ENCODE measurements around the gene TRIL. TPM values are rescaled to one million over a fixed set of nuclear protein-coding genes. Genes with fewer than 3 reads are reported as not detected.

The TRIL gene
- not detected for total RNA-seq

GRCh38 chr7:28958235-28958979 lies at the start of gene TRIL:
TRIL (minus strand) TSS chr7:28958330; CDS start chr7:28958046, 284 bp downstream.
- POLR2A ChIA-PET, result no interaction called here
- intact Hi-C loops (cut with micrococcal nuclease), result loop anchor here (5.0 to 10.0 kb wide), 2 partner anchors 134 to 606 kb away; partner anchors contain the start of gene PRR15
- Mint-ChIP-seq H3K4me1 (ENCODE audit: low read depth) (peaks cover 9% of the 10 kb centered on the region), H3K27ac (no peak within 1 kb of the TSS), H3K9me3 (no peaks in the 10 kb centered on the region), H3K4me3 (peak within 1 kb of the TSS; percentile 23), H3K36me3 (no peaks in the 10 kb centered on the region), H3K27me3 (peaks cover 50% of the 10 kb centered on the region)
- CTCF ChIA-PET, result interaction anchor here (2.2 to 6.8 kb wide), 3 partner anchors 15 to 142 kb away, joined by 9 to 96 read pairs (median 22); no protein-coding TSS in a partner anchor
- DNase-seq, result peak; percentile 12

GRCh38 chr7:29007127-29007526 lies 49.0 kb upstream of the TRIL start:
- DNase-seq, result no peak
- no peaks in the 10 kb centered on the region for H3K4me1 Mint-ChIP-seq (ENCODE audit: low read depth)
- ChIA-PET CTCF (interaction anchor here (1.1 kb wide), 1 partner anchor 95 kb away, joined by 3 read pairs; no protein-coding TSS in a partner anchor), POLR2A (no interaction called here)
- H3K9me3 Mint-ChIP-seq, result no peaks in the 10 kb centered on the region
- no peak overlapping the region for H3K4me3 Mint-ChIP-seq
- no peak overlapping the region for H3K27ac Mint-ChIP-seq
- no peaks in the 10 kb centered on the region for H3K36me3 Mint-ChIP-seq
- H3K27me3 Mint-ChIP-seq, result peaks cover 10% of the 10 kb centered on the region
- intact Hi-C loops (cut with micrococcal nuclease), result no loop called here

GRCh38 chr7:29005829-29006228 lies 47.7 kb upstream of the TRIL start:
- H3K27me3 Mint-ChIP-seq, result peaks cover 10% of the 10 kb centered on the region
- POLR2A ChIA-PET, result no interaction called here

GRCh38 chr7:29005406-29005805 lies 47.3 kb upstream of the TRIL start:
- CTCF ChIA-PET, result interaction anchor here (0.7 kb wide), 1 partner anchor 1300 kb away, joined by 3 read pairs; no protein-coding TSS in a partner anchor
- no peaks in the 10 kb centered on the region for H3K4me1 Mint-ChIP-seq (ENCODE audit: low read depth)
- intact Hi-C loops (cut with micrococcal nuclease), result no loop called here
- no peak overlapping the region for H3K27ac Mint-ChIP-seq
- H3K4me3 Mint-ChIP-seq, result no peak overlapping the region
- POLR2A ChIA-PET, result no interaction called here
- no peaks in the 10 kb centered on the region for H3K36me3 Mint-ChIP-seq
- no peak for DNase-seq
- H3K9me3 Mint-ChIP-seq, result no peaks in the 10 kb centered on the region
- peaks cover 10% of the 10 kb centered on the region for H3K27me3 Mint-ChIP-seq

More at GRCh38 chr7:29005829-29006228, 47.7 kb upstream of the TRIL start:
- H3K36me3 Mint-ChIP-seq, result no peaks in the 10 kb centered on the region
- H3K27ac Mint-ChIP-seq, result no peak overlapping the region
- H3K4me1 Mint-ChIP-seq (ENCODE audit: low read depth), result no peaks in the 10 kb centered on the region
- CTCF ChIA-PET, result interaction anchor here (0.7 kb wide), 1 partner anchor 1300 kb away, joined by 3 read pairs; no protein-coding TSS in a partner anchor
- no peaks in the 10 kb centered on the region for H3K9me3 Mint-ChIP-seq
- intact Hi-C loops (cut with micrococcal nuclease), result no loop called here
- no peak overlapping the region for H3K4me3 Mint-ChIP-seq
- DNase-seq, result no peak

GRCh38 chr7:29003703-29004102 lies 45.6 kb upstream of the TRIL start:
- Mint-ChIP-seq H3K27ac (no peak overlapping the region), H3K36me3 (no peaks in the 10 kb centered on the region), H3K27me3 (peaks cover 10% of the 10 kb centered on the region), H3K4me1 (ENCODE audit: low read depth) (no peaks in the 10 kb centered on the region), H3K4me3 (no peak overlapping the region), H3K9me3 (no peaks in the 10 kb centered on the region)
- intact Hi-C loops (cut with micrococcal nuclease), result no loop called here
- POLR2A ChIA-PET, result no interaction called here
- DNase-seq, result no peak
- CTCF ChIA-PET, result no interaction called here

- no peaks in the 10 kb centered on the region for H3K36me3 Mint-ChIP-seq
- H3K4me1 Mint-ChIP-seq (ENCODE audit: low read depth), result no peaks in the 10 kb centered on the region
- ChIA-PET POLR2A (no interaction called here), CTCF (no interaction called here)
- intact Hi-C loops (cut with micrococcal nuclease), result no loop called here
- no peak overlapping the region for H3K4me3 Mint-ChIP-seq
- no peak overlapping the region for H3K27ac Mint-ChIP-seq
- no peak for DNase-seq
- H3K9me3 Mint-ChIP-seq, result no peaks in the 10 kb centered on the region
- peaks cover 10% of the 10 kb centered on the region for H3K27me3 Mint-ChIP-seq
Measured at GRCh38 chr7:29000717-29001076, 42.6 kb upstream of the TRIL start.

- Mint-ChIP-seq H3K9me3 (no peaks in the 10 kb centered on the region), H3K4me3 (no peak overlapping the region), H3K27me3 (peaks cover 6% of the 10 kb centered on the region), H3K36me3 (no peaks in the 10 kb centered on the region), H3K4me1 (ENCODE audit: low read depth) (no peaks in the 10 kb centered on the region), H3K27ac (no peak overlapping the region)
- intact Hi-C loops (cut with micrococcal nuclease), result no loop called here
- CTCF ChIA-PET, result no interaction called here
- no peak for DNase-seq
- POLR2A ChIA-PET, result no interaction called here
Measured at GRCh38 chr7:28999895-29000716, 42.0 kb upstream of the TRIL start.

GRCh38 chr7:28999427-28999826 lies 41.3 kb upstream of the TRIL start:
- no peak overlapping the region for H3K27ac Mint-ChIP-seq
- H3K9me3 Mint-ChIP-seq, result no peaks in the 10 kb centered on the region
- CTCF ChIA-PET, result no interaction called here
- peaks cover 6% of the 10 kb centered on the region for H3K27me3 Mint-ChIP-seq
- H3K4me1 Mint-ChIP-seq (ENCODE audit: low read depth), result no peaks in the 10 kb centered on the region
- intact Hi-C loops (cut with micrococcal nuclease), result no loop called here
- DNase-seq, result no peak
- no peaks in the 10 kb centered on the region for H3K36me3 Mint-ChIP-seq
- H3K4me3 Mint-ChIP-seq, result no peak overlapping the region
- POLR2A ChIA-PET, result no interaction called here

- Mint-ChIP-seq H3K27ac (no peak overlapping the region), H3K4me1 (ENCODE audit: low read depth) (no peaks in the 10 kb centered on the region), H3K36me3 (no peaks in the 10 kb centered on the region), H3K9me3 (no peaks in the 10 kb centered on the region), H3K27me3 (peaks cover 7% of the 10 kb centered on the region), H3K4me3 (no peak overlapping the region)
- ChIA-PET POLR2A (no interaction called here), CTCF (no interaction called here)
- DNase-seq, result no peak
- intact Hi-C loops (cut with micrococcal nuclease), result no loop called here
Measured at GRCh38 chr7:28998105-28998504, 40.0 kb upstream of the TRIL start.

GRCh38 chr7:28996836-28997235 lies 38.7 kb upstream of the TRIL start:
- intact Hi-C loops (cut with micrococcal nuclease), result no loop called here
- CTCF ChIA-PET, result no interaction called here
- POLR2A ChIA-PET, result no interaction called here

GRCh38 chr7:28993371-28993770 lies 35.2 kb upstream of the TRIL start:
- intact Hi-C loops (cut with micrococcal nuclease), result no loop called here
- H3K27ac Mint-ChIP-seq, result no peak overlapping the region
- POLR2A ChIA-PET, result no interaction called here
- no peaks in the 10 kb centered on the region for H3K9me3 Mint-ChIP-seq
- no peak overlapping the region for H3K4me3 Mint-ChIP-seq
- DNase-seq, result no peak
- H3K4me1 Mint-ChIP-seq (ENCODE audit: low read depth), result no peaks in the 10 kb centered on the region
- CTCF ChIA-PET, result interaction anchor here (1.7 kb wide), 1 partner anchor 67 kb away, joined by 4 read pairs; no protein-coding TSS in a partner anchor
- no peaks in the 10 kb centered on the region for H3K36me3 Mint-ChIP-seq
- H3K27me3 Mint-ChIP-seq, result peaks cover 10% of the 10 kb centered on the region

More at GRCh38 chr7:28996836-28997235, 38.7 kb upstream of the TRIL start:
- Mint-ChIP-seq H3K27ac (no peak overlapping the region), H3K4me1 (ENCODE audit: low read depth) (no peaks in the 10 kb centered on the region), H3K27me3 (peaks cover 8% of the 10 kb centered on the region), H3K9me3 (no peaks in the 10 kb centered on the region), H3K4me3 (no peak overlapping the region), H3K36me3 (no peaks in the 10 kb centered on the region)
- DNase-seq, result no peak

GRCh38 chr7:28992798-28993197 lies 34.7 kb upstream of the TRIL start:
- intact Hi-C loops (cut with micrococcal nuclease), result no loop called here
- Mint-ChIP-seq H3K27ac (no peak overlapping the region), H3K36me3 (no peaks in the 10 kb centered on the region), H3K4me3 (no peak overlapping the region), H3K27me3 (peaks cover 10% of the 10 kb centered on the region), H3K4me1 (ENCODE audit: low read depth) (no peaks in the 10 kb centered on the region), H3K9me3 (no peaks in the 10 kb centered on the region)
- DNase-seq, result no peak
- ChIA-PET POLR2A (no interaction called here), CTCF (no interaction called here)
